ENCODE results near the gene PLCL1.

The PLCL1 gene

DNA sequence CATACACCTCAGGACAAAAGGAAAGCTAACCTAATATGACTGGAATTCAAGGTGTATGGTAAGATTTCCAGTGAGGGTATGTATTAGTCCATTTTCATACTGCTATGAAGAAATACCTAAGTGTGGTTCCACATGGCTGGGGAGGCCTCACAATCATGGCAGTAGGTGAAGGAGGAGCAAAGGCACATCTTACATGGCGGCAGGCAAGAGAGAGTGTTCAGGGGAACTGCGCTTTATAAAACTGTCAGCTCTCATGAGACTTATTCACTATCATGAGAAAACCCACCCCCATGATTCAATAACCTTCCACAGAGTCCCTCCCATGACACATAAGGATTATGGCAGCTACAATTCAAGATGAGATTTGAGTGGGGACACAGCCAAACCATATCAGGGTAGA, 186.0 kb downstream of the PLCL1 start:
- Histone ChIP-seq H3K27ac (no peak overlapping the region), H3K27me3 (replicated peaks) (no peaks in the 10 kb centered on the region), H3K4me3 (ENCODE audit: low read depth, low read length) (no peak overlapping the region), H3K36me3 (replicated peaks) (no peaks in the 10 kb centered on the region)
- in situ Hi-C loops (cut with HindIII; ENCODE audit: low pct_ligation_motif_present, low sequenced_read_pairs): no loop called here
- TF ChIP-seq CTCF (IDR thresholded peaks at IDR 0.05; ENCODE audit: low read depth, low read length, missing control alignments): no peak
- DNase-seq: no peak

GRCh38 chr2:197992482-197993133, 188.2 kb downstream of the PLCL1 start:
- no peak overlapping the region for H3K27ac ChIP-seq
- DNase-seq: no peak
- no peak for TF ChIP-seq CTCF (IDR thresholded peaks at IDR 0.05; ENCODE audit: low read depth, low read length, missing control alignments)
- no peaks in the 10 kb centered on the region for H3K36me3 ChIP-seq (replicated peaks)
- in situ Hi-C loops (cut with HindIII; ENCODE audit: low pct_ligation_motif_present, low sequenced_read_pairs): no loop called here
- H3K27me3 ChIP-seq (replicated peaks): no peaks in the 10 kb centered on the region
- H3K4me3 ChIP-seq (ENCODE audit: low read depth, low read length): no peak overlapping the region

- DNase-seq: no peak
- H3K27ac ChIP-seq: no peak overlapping the region
- in situ Hi-C loops (cut with HindIII; ENCODE audit: low pct_ligation_motif_present, low sequenced_read_pairs): no loop called here
- TF ChIP-seq CTCF (IDR thresholded peaks at IDR 0.05; ENCODE audit: low read depth, low read length, missing control alignments): no peak
- no peaks in the 10 kb centered on the region for H3K36me3 ChIP-seq (replicated peaks)
- no peaks in the 10 kb centered on the region for H3K27me3 ChIP-seq (replicated peaks)
- no peak overlapping the region for H3K4me3 ChIP-seq (ENCODE audit: low read depth, low read length)
Measured at GRCh38 chr2:197993363-197993762, 189.0 kb downstream of the PLCL1 start.

- Histone ChIP-seq H3K27ac (no peak overlapping the region), H3K27me3 (replicated peaks) (no peaks in the 10 kb centered on the region), H3K4me3 (ENCODE audit: low read depth, low read length) (no peak overlapping the region), H3K36me3 (replicated peaks) (no peaks in the 10 kb centered on the region)
- in situ Hi-C loops (cut with HindIII; ENCODE audit: low pct_ligation_motif_present, low sequenced_read_pairs): no loop called here
- no peak for DNase-seq
- TF ChIP-seq CTCF (IDR thresholded peaks at IDR 0.05; ENCODE audit: low read depth, low read length, missing control alignments): no peak
Measured at GRCh38 chr2:197993830-197994229, 189.4 kb downstream of the PLCL1 start.

DNA sequence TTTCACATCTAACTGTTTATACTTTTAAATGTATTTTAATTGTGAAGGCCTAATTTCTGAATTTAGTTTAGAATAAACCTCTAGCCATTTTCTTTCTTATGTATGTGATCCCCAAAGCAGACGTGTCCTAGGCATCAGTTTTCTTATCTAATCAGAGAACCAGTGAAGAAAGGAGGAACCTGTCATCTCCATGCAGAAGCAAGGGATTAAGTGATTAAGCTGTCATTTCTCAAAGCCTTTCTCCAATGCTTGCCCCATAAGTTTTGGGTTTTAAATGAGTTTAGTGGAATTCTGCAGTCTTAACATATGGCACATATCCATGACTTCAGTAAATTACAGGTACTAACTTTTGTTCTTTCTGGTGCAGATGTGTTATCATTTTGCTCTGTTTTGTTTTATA, 190.4 kb downstream of the PLCL1 start:
- TF ChIP-seq CTCF (IDR thresholded peaks at IDR 0.05; ENCODE audit: low read depth, low read length, missing control alignments): no peak
- H3K4me3 ChIP-seq (ENCODE audit: low read depth, low read length): no peak overlapping the region
- H3K27me3 ChIP-seq (replicated peaks): no peaks in the 10 kb centered on the region
- no peaks in the 10 kb centered on the region for H3K36me3 ChIP-seq (replicated peaks)
- no peak overlapping the region for H3K27ac ChIP-seq
- no peak for DNase-seq
- in situ Hi-C loops (cut with HindIII; ENCODE audit: low pct_ligation_motif_present, low sequenced_read_pairs): no loop called here

DNA sequence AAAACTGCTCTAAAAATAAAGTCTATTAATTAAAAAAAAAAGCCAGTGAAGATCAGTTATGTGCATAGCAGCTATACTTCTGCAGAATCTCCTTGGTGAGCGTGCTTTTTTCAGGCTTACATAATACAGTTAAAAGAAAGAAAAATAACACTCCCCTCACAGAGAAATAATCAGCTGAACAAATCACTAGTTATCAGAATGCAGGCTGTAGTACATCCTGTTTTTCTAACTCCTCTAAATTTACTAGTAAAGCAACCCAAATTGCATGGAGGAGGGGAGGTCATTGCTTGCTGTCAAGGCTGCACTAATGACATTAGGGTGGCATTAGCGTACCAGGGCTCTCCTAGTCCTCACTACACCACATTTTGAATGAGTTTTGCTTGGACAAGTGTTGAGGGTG, 192.2 kb downstream of the PLCL1 start:
- no peak overlapping the region for H3K27ac ChIP-seq
- no peak for TF ChIP-seq CTCF (IDR thresholded peaks at IDR 0.05; ENCODE audit: low read depth, low read length, missing control alignments)
- no peak overlapping the region for H3K4me3 ChIP-seq (ENCODE audit: low read depth, low read length)
- no peaks in the 10 kb centered on the region for H3K36me3 ChIP-seq (replicated peaks)
- DNase-seq: no peak
- no peaks in the 10 kb centered on the region for H3K27me3 ChIP-seq (replicated peaks)
- in situ Hi-C loops (cut with HindIII; ENCODE audit: low pct_ligation_motif_present, low sequenced_read_pairs): no loop called here
